HepG2 (cell line): ENCODE measurements around the gene ZNF747. TPM values are rescaled to one million over a fixed set of nuclear protein-coding genes. Genes with fewer than 3 reads are reported as not detected.

ENCODE experiments used
- AKNA ChIP-seq: sonication (generic); formaldehyde crosslinking; IDR thresholded peaks from 2 replicates; pipeline ENCODE4 v1.4.0; 2020; ENCODE audit warnings: missing genetic modification reagents, borderline replicate concordance
- CBFB ChIP-seq: sonication (generic); formaldehyde crosslinking; IDR thresholded peaks from 2 replicates; pipeline ENCODE4 v1.4.0; 2020; ENCODE audit warnings: missing genetic modification reagents
- DPF2 ChIP-seq: sonication (generic); formaldehyde crosslinking; IDR thresholded peaks from 2 replicates; pipeline ENCODE4 v1.4.0; 2020; ENCODE audit warnings: mild to moderate bottlenecking, low read depth, missing genetic modification reagents, borderline replicate concordance
- DZIP1 ChIP-seq: sonication (generic); formaldehyde crosslinking; IDR thresholded peaks from 2 replicates; pipeline ENCODE4 v1.5.0; 2020; ENCODE audit warnings: mild to moderate bottlenecking, missing genetic modification reagents
- ELF4 ChIP-seq: sonication (generic); formaldehyde crosslinking; IDR thresholded peaks from 2 replicates; pipeline ENCODE4 v1.5.0; 2020; ENCODE audit warnings: missing genetic modification reagents, mild to moderate bottlenecking, moderate library complexity, borderline replicate concordance
- GATAD1 ChIP-seq: IDR thresholded peaks from 2 replicates; pipeline ENCODE4 v1.6.1; 2016; ENCODE audit warnings: missing genetic modification reagents, missing compliant biosample characterization
- HCFC1 ChIP-seq: fragments of 150-350 bp; IDR thresholded peaks from 2 replicates; pipeline ENCODE4 v1.6.1; 2014; ENCODE audit warnings: low read depth, low read length
- MBNL3 ChIP-seq: fragments of 250-450 bp; sonication (Bioruptor Pico); conservative IDR thresholded peaks from 2 replicates; pipeline ENCODE4 v1.8.0; 2022; ENCODE audit warnings: mild to moderate bottlenecking, inconsistent platforms
- PPARG ChIP-seq: conservative IDR thresholded peaks from 2 replicates; pipeline ENCODE4 v1.6.1; 2016; ENCODE audit warnings: missing biosample characterization, missing genetic modification reagents
- SNAPC2 ChIP-seq: sonication (generic); formaldehyde crosslinking; IDR thresholded peaks from 2 replicates; pipeline ENCODE4 v1.8.1; 2022; ENCODE audit warnings: mild to moderate bottlenecking, missing genetic modification reagents
- STAT5B ChIP-seq: sonication (generic); formaldehyde crosslinking; IDR thresholded peaks from 2 replicates; pipeline ENCODE4 v1.4.0; 2020; ENCODE audit warnings: missing genetic modification reagents
- ZNF235 ChIP-seq: sonication (generic); formaldehyde crosslinking; IDR thresholded peaks from 2 replicates; pipeline ENCODE4 v1.8.1; 2023; ENCODE audit warnings: mild to moderate bottlenecking, missing genetic modification reagents, borderline replicate concordance
- ZNF749 ChIP-seq: sonication (generic); formaldehyde crosslinking; IDR thresholded peaks from 2 replicates; pipeline ENCODE4 v1.8.0; 2022; ENCODE audit warnings: mild to moderate bottlenecking, missing genetic modification reagents, moderate library complexity, borderline replicate concordance
- ZNF839 ChIP-seq: sonication (generic); formaldehyde crosslinking; IDR thresholded peaks from 2 replicates; pipeline ENCODE4 v1.4.0; 2020; ENCODE audit warnings: missing genetic modification reagents, mild to moderate bottlenecking, borderline replicate concordance
- ZSCAN31 ChIP-seq: sonication (generic); formaldehyde crosslinking; IDR thresholded peaks from 2 replicates; pipeline ENCODE4 v1.5.0; 2020; ENCODE audit warnings: low read depth, mild to moderate bottlenecking, missing genetic modification reagents
- polyA plus RNA-seq, 8 experiments: library from polyadenylated mRNA; depleted of rRNA in 3 of 8; stranded (reverse) in 7 of 8; unstranded in 1 of 8; fragments of >200 nt; fragmentation: Illumina TruSeq in 4 of 8; extraction: Trizol in 4 of 8; gene quantifications; 2 replicates each; pipeline versions ENCODE4 v1.2.1 to v1.2.3, GENCODE V29; 2011 to 2016; ENCODE audit warnings: low read depth in 4 of 8, missing spikeins in 1 of 8, mixed read lengths in 1 of 8; ENCODE audit not compliant: insufficient read depth in 1 of 8
- total RNA-seq, 5 experiments: library from RNA; depleted of rRNA; stranded (reverse); fragments of >200 nt; fragmentation: Illumina TruSeq; extraction: Trizol; gene quantifications; 2 replicates each; pipeline ENCODE4 v1.2.3, GENCODE V29; 2016; ENCODE audit warnings: low read depth in 1 of 5
- TF ChIP-seq, protein P1 (sequence below): sonication (generic); formaldehyde crosslinking; IDR thresholded peaks from 2 replicates; pipeline ENCODE4 v1.4.0; 2020; ENCODE audit warnings: missing genetic modification reagents
- TF ChIP-seq, protein P2 (sequence below): sonication (generic); formaldehyde crosslinking; IDR thresholded peaks from 2 replicates; pipeline ENCODE4 v1.4.0; 2020; ENCODE audit warnings: mild to moderate bottlenecking, missing genetic modification reagents

The ZNF747 gene
- total and polyA plus RNA-seq, 2 of the 13 experiments (the other 11 are each of a cell fraction or from before 2014, with no cell fraction given): 7.2 to 10.2 TPM

GRCh38 chr16:30534368-30535105 lies at the start of gene ZNF747 (continued):
- peak; percentile 86 for TF ChIP-seq HCFC1
- TF ChIP-seq MBNL3 (CRISPR knock-in tag): no peak
- peak; percentile 98 for TF ChIP-seq ZSCAN31 (CRISPR knock-in tag)
- TF ChIP-seq, protein P1, sequence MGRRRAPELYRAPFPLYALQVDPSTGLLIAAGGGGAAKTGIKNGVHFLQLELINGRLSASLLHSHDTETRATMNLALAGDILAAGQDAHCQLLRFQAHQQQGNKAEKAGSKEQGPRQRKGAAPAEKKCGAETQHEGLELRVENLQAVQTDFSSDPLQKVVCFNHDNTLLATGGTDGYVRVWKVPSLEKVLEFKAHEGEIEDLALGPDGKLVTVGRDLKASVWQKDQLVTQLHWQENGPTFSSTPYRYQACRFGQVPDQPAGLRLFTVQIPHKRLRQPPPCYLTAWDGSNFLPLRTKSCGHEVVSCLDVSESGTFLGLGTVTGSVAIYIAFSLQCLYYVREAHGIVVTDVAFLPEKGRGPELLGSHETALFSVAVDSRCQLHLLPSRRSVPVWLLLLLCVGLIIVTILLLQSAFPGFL: no peak
- TF ChIP-seq ELF4 (CRISPR knock-in tag): peak; percentile 94; the same call in 1 of the 2 replicates
- peak; percentile 87 for TF ChIP-seq DZIP1 (CRISPR knock-in tag)
- TF ChIP-seq ZNF749 (CRISPR knock-in tag): no peak; the same call in 1 of the 2 replicates
- TF ChIP-seq DPF2 (CRISPR knock-in tag): no peak
- TF ChIP-seq ZNF839 (CRISPR knock-in tag): peak; percentile 83; the same call in 1 of the 2 replicates
- TF ChIP-seq CBFB (CRISPR knock-in tag): peak; percentile 82
- no peak; the same call in 1 of the 2 replicates for TF ChIP-seq ZNF235 (CRISPR knock-in tag)
- no peak for TF ChIP-seq AKNA
- peak; percentile 80 for TF ChIP-seq PPARG
- peak; percentile 90 for TF ChIP-seq GATAD1 (CRISPR knock-in tag)
- TF ChIP-seq SNAPC2 (CRISPR knock-in tag): peak; percentile 69
- TF ChIP-seq, protein P2, sequence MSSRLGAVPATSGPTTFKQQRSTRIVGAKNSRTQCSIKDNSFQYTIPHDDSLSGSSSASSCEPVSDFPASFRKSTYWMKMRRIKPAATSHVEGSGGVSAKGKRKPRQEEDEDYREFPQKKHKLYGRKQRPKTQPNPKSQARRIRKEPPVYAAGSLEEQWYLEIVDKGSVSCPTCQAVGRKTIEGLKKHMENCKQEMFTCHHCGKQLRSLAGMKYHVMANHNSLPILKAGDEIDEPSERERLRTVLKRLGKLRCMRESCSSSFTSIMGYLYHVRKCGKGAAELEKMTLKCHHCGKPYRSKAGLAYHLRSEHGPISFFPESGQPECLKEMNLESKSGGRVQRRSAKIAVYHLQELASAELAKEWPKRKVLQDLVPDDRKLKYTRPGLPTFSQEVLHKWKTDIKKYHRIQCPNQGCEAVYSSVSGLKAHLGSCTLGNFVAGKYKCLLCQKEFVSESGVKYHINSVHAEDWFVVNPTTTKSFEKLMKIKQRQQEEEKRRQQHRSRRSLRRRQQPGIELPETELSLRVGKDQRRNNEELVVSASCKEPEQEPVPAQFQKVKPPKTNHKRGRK (CRISPR knock-in tag): peak; percentile 67; the same call in 1 of the 2 replicates
- 0 out of 2 replicates have a peak, but pooled peaks have one; percentile 28 for TF ChIP-seq STAT5B (CRISPR knock-in tag)
